Ectodermal cell (in vitro differentiated cells): Measurements from ENCODE around the gene PDE10A.

Source experiments
- H3K27ac ChIP-seq: 2 replicates; pipeline ENCODE4 v1.7.0; 2013; ENCODE audit warnings: mild to moderate bottlenecking, low read depth, low read length; ENCODE audit not compliant: insufficient read depth, poor library complexity, severe bottlenecking
- H3K27me3 ChIP-seq: 2 replicates; pipeline ENCODE4 v1.7.0; 2013; ENCODE audit warnings: mild to moderate bottlenecking, low read length; ENCODE audit not compliant: insufficient read depth, control insufficient read depth, poor library complexity, severe bottlenecking
- H3K36me3 ChIP-seq: one replicate; pipeline ENCODE4 v1.7.0; 2013; ENCODE audit warnings: low read length; ENCODE audit not compliant: control insufficient read depth, insufficient read depth
- H3K4me1 ChIP-seq: one replicate; pipeline ENCODE4 v1.7.0; 2013; ENCODE audit warnings: low read length; ENCODE audit not compliant: control insufficient read depth, insufficient read depth
- H3K4me3 ChIP-seq: 2 replicates; pipeline ENCODE4 v1.7.0; 2013; ENCODE audit warnings: low read depth, low read length, control low read depth; ENCODE audit not compliant: insufficient read depth
- H3K9me3 ChIP-seq: 2 replicates; pipeline ENCODE4 v1.7.0; 2013; ENCODE audit warnings: mild to moderate bottlenecking, low read length, moderate library complexity; ENCODE audit not compliant: control insufficient read depth
- WGBS, 2 experiments: methylation state at CpG; one replicate each; pipeline ENCODE4 v1.1.7; 2013; ENCODE audit warnings: missing lambda C conversion rate in 2 of 2; 5-methylcytosine and 5-hydroxymethylcytosine counted together

PDE10A gene

GRCh38 chr6:165697171-165697570 is 34.1 kb upstream of the PDE10A start:
- H3K4me3 ChIP-seq: no peak overlapping the region
- 50% methylated on average over 1 of the region's 1 CpG; no CpG with 5 or more reads in 1 of the 2 experiments for WGBS, 2 experiments
- H3K27ac ChIP-seq: no peak overlapping the region
- no peaks in the 10 kb centered on the region for H3K4me1 ChIP-seq
- no peaks in the 10 kb centered on the region for H3K9me3 ChIP-seq
- no peaks in the 10 kb centered on the region for H3K36me3 ChIP-seq
- H3K27me3 ChIP-seq: no peaks in the 10 kb centered on the region

DNA sequence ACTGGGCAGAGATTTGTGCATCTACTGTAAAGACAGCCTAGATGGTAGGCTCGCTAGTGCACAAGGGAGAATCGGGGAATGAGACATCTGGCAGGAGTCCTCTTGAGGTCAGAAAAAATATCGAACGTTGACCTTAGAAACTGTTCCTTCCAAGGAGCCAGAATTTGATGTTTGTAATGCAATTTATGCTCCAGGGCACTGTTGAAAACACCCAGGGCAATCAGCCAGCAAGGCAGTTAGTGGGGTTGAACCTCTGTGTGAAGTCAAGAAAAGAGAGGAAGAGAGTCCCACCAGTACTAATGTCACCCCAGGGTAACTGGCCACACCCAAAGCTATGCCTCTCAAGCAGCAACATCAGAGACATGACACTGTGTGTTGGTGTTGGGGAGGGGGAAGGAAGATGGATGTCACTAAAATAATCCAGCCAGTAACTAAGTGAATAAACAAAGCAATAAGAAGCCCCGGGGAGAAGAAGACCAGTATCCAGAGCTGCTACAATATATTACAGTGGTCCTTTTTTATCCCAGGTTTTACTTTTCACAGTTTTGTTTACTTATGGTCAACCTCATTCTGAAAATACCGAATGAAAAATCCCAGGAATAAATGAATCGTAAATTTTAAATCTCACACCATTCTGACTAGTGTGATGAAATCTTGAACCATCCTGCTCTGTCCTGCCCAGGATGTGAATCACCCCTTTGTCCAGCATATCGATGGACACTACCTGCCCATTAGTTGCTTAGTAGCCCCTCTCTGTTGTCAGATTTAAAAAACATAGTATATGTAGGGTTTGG is 32.9 kb upstream of the PDE10A start:
- 93 to 94% methylated on average over 8 of the region's 8 CpGs for WGBS, 2 experiments
- Histone ChIP-seq H3K9me3 (no peaks in the 10 kb centered on the region), H3K36me3 (no peaks in the 10 kb centered on the region), H3K27me3 (no peaks in the 10 kb centered on the region), H3K4me3 (no peak overlapping the region), H3K27ac (no peak overlapping the region), H3K4me1 (no peaks in the 10 kb centered on the region)

GRCh38 chr6:165694296-165694695 is 31.3 kb upstream of the PDE10A start:
- Histone ChIP-seq H3K27ac (no peak overlapping the region), H3K9me3 (no peaks in the 10 kb centered on the region), H3K4me1 (no peaks in the 10 kb centered on the region), H3K27me3 (no peaks in the 10 kb centered on the region), H3K36me3 (no peaks in the 10 kb centered on the region), H3K4me3 (no peak overlapping the region)
- 74 to 81% methylated on average over 12 of the region's 12 CpGs for WGBS, 2 experiments

DNA sequence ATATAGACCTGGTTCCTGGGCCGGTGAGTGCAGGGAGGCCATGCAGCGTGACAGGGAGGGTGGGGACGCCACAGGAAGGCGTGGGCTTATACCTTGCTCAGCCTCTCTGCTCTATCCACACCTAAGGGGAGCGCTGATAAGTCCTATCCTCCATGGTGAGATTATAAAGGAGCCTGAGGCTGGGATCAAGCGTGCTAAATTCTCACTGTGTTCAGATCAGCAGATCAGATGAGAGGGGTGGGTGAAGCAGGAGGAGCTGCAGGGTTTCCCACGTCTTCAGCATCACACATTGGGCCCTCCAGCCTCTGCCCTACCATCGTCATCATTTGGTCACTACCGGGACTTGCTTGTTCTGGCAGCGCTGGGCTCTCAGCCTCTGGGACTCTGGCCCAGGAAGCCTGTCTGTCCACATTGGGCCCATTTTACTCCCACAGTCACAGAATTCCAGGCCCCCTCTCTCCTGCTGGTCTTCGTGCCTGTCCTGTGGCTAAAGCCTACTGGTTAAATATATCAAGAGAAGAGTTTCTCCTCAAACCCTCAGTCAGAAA is 29.1 kb upstream of the PDE10A start:
- no peaks in the 10 kb centered on the region for H3K27me3 ChIP-seq
- no peak overlapping the region for H3K27ac ChIP-seq
- H3K36me3 ChIP-seq: no peaks in the 10 kb centered on the region
- WGBS, 2 experiments: 87 to 93% methylated on average over 11 of the region's 11 CpGs
- H3K9me3 ChIP-seq: no peaks in the 10 kb centered on the region
- H3K4me3 ChIP-seq: no peak overlapping the region
- H3K4me1 ChIP-seq: no peaks in the 10 kb centered on the region

DNA sequence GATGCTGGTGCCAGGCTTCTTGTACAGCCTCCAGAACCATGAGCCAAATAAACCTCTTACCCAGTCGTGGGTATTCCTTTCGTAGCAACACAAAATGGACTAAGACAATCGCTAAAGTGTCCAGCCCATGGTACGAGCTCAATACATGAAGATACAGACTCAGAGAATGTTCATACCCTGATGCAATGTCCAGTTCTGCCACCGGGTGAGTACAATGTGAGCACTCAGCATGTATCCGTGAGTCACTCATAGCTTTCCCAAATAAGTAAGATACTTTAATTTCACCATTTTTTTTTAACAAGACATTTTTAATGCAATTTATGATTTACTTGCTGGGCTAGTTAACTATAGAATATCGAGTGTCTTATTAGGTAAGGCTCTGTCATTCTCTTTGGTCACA is 26.7 kb upstream of the PDE10A start:
- no peaks in the 10 kb centered on the region for H3K36me3 ChIP-seq
- no peaks in the 10 kb centered on the region for H3K4me1 ChIP-seq
- no peaks in the 10 kb centered on the region for H3K27me3 ChIP-seq
- H3K9me3 ChIP-seq: no peaks in the 10 kb centered on the region
- WGBS, 2 experiments: 95 to 96% methylated on average over 7 of the region's 7 CpGs
- no peak overlapping the region for H3K4me3 ChIP-seq
- no peak overlapping the region for H3K27ac ChIP-seq

DNA sequence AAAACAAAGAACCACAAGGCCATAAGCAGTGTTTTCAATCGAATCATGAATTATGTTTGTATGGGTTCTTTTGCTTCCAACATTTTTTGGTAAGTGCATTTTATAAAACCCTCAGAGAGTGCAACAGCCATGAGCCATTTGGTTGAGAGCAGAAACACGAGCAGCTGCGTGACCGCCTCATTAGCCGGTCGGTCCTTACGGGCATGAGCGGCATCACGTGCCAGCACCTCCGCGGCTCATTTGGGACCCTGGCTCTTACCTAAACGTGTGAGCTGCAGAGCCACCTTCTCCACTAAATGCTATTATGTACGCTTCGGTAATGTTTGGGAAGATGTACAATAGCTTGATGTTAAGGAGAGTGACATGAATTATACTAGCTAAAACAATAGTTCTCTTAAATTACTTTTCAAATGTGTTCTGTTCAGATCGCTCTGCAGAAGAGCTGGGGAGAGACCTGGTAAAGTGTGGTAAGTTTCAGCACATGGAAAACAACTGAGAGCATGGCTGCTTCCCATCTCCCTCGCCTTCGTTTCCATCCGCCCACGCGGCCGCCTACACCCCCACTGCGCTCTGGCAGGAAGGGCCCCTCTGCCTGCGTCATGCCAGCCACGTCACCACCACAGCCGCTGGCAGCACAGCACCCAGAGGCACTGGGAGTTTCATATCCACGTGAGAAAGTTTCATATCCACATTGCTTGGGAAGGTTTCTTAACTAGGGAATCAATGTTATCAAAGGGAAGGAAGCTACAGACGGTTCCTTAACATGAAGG is 23.7 kb upstream of the PDE10A start:
- 94 to 96% methylated on average over 27 of the region's 27 CpGs for WGBS, 2 experiments
- H3K27ac ChIP-seq: no peak overlapping the region
- no peaks in the 10 kb centered on the region for H3K4me1 ChIP-seq
- H3K36me3 ChIP-seq: no peaks in the 10 kb centered on the region
- no peaks in the 10 kb centered on the region for H3K27me3 ChIP-seq
- no peaks in the 10 kb centered on the region for H3K9me3 ChIP-seq
- no peak overlapping the region for H3K4me3 ChIP-seq

DNA sequence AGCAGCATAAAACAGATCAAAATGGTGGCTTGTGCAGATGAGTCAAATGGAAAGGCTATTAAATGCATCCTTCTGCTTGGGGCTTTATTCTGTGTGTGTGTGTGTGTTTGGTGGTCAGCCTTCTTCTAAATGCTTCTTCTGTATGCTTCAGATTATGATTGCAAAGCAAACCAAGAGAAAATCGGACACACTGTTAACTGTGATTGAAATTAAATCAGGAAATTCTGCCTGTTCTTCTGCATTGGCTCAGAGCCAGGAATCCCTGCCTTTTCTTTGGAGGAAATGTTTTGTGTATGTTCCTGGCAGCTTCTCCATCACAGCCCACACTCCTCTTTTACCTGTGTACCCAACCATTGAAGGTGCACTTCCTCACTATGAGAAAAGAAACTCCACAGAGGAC is 22.3 kb upstream of the PDE10A start:
- H3K4me3 ChIP-seq: no peak overlapping the region
- no peak overlapping the region for H3K27ac ChIP-seq
- H3K9me3 ChIP-seq: no peaks in the 10 kb centered on the region
- H3K27me3 ChIP-seq: no peaks in the 10 kb centered on the region
- WGBS, 2 experiments: 94 to 97% methylated on average over 1 of the region's 1 CpG
- H3K4me1 ChIP-seq: no peaks in the 10 kb centered on the region
- H3K36me3 ChIP-seq: no peaks in the 10 kb centered on the region

DNA sequence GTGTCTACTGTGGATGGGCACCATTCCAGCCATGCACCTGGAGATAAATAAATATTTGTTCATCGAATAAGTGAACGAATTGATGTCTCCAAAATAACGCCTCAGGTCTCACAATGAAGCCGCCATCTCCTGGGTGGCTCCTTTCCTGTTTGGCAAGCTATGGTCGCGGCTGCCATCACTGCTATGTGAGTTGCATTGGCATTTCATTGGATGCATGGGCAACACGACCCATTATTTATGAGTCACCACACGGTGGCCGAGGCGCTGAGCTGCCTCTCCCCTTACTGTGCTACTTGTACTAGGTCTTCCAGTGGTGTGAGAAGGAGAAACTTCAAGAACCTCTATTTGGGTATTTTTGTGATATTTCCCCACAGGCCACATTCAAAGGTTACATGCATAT is 21.3 kb upstream of the PDE10A start:
- H3K4me3 ChIP-seq: no peak overlapping the region
- H3K4me1 ChIP-seq: no peaks in the 10 kb centered on the region
- no peak overlapping the region for H3K27ac ChIP-seq
- 90 to 95% methylated on average over 10 of the region's 10 CpGs for WGBS, 2 experiments
- no peaks in the 10 kb centered on the region for H3K27me3 ChIP-seq
- H3K36me3 ChIP-seq: no peaks in the 10 kb centered on the region
- no peaks in the 10 kb centered on the region for H3K9me3 ChIP-seq

DNA sequence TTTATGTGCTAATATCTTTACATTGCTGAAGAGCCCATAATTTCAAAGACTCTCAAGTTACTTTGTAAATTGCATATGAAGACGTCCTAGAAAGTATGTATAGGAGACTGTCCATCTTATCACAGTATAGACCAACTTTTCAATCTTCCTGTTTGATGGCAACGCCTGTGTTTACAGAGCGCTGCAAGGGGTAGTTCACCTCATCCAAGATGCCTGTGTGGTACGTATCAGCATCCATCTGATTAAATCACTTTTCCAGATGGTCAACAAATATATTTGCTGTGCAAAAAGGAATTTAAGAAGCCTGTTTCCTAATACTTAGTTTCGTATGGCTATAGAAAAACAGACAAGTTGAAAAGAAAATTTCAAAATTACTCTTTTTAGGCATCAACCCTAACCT is 17.9 kb upstream of the PDE10A start:
- Histone ChIP-seq H3K4me1 (no peaks in the 10 kb centered on the region), H3K27ac (no peak overlapping the region)
- whole genome bisulfite sequencing, 2 experiments: 91 to 92% methylated on average over 3 to 5 of the region's 5 CpGs

DNA sequence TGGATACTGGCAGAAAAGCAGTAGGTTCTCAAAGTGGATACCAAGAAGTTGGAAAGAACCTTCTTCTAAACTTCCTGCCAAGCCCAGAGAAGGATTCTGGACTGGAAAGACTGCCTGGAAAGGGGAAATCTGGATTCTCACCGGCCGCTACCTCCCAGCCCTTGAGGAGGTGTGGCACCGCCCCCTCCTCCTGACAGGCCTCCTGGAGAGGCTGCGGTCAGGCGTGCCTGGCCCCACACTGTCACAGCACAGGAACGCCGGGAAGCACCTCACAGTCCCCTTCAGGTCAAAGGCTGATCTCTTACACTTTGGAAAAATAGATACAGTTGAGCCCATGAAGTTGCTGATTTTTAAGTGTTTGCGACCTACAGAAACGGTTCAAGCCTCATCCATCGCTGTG is 16.3 kb upstream of the PDE10A start:
- H3K4me1 ChIP-seq: no peaks in the 10 kb centered on the region
- no peak overlapping the region for H3K27ac ChIP-seq
- H3K27me3 ChIP-seq: no peaks in the 10 kb centered on the region
- 52 to 57% methylated on average over 10 of the region's 10 CpGs for WGBS, 2 experiments
- H3K9me3 ChIP-seq: no peaks in the 10 kb centered on the region
- no peak overlapping the region for H3K4me3 ChIP-seq
- H3K36me3 ChIP-seq: no peaks in the 10 kb centered on the region

More for the DNA sequence above, 17.9 kb upstream of the PDE10A start:
- Histone ChIP-seq H3K9me3 (no peaks in the 10 kb centered on the region), H3K4me3 (no peak overlapping the region), H3K36me3 (no peaks in the 10 kb centered on the region), H3K27me3 (no peaks in the 10 kb centered on the region)
